Fibroblast of lung (primary cell): ENCODE data around the gene NRROS. TPM values are rescaled to one million over a fixed set of nuclear protein-coding genes. Genes with fewer than 3 reads are reported as not detected.

Experiments
- DNase-seq, 2 donors: peaks; one replicate each; pipeline versions ENCODE4 v3.0.0 to v3.0.0-alpha.2; 2010; ENCODE audit warnings: low read depth in 2 of 2
- H2AFZ ChIP-seq: 2 replicates; pipeline ENCODE4 v1.5.1; 2012; ENCODE audit warnings: low read length, control low read depth, inconsistent platforms
- H3K27ac ChIP-seq: 2 replicates; pipeline ENCODE4 v1.5.1; 2011; ENCODE audit warnings: low read length, control low read depth; ENCODE audit not compliant: insufficient read depth
- H3K27me3 ChIP-seq: 2 replicates; pipeline ENCODE4 v1.5.1; 2011; ENCODE audit warnings: mild to moderate bottlenecking, low read length; ENCODE audit not compliant: control insufficient read depth, insufficient read depth
- H3K36me3 ChIP-seq: 2 replicates; pipeline ENCODE4 v1.5.1; 2011; ENCODE audit warnings: low read length; ENCODE audit not compliant: control insufficient read depth, insufficient read depth
- H3K4me1 ChIP-seq: 2 replicates; pipeline ENCODE4 v1.5.1; 2011; ENCODE audit warnings: low read length; ENCODE audit not compliant: control insufficient read depth, insufficient read depth; ENCODE audit errors: extremely low read depth
- H3K4me2 ChIP-seq: 2 replicates; pipeline ENCODE4 v1.5.1; 2011; ENCODE audit warnings: low read length, control low read depth; ENCODE audit not compliant: insufficient read depth; ENCODE audit errors: extremely low read depth
- H3K4me3 ChIP-seq, 4 experiments: fragments of 200-600 bp in 1 of 4; sonication (generic) in 1 of 4; replicated peaks in 1 of 4; 2 replicates each; pipeline ENCODE4 v1.5.1; 2011 to 2016; ENCODE audit warnings: low read length in 4 of 4, low read depth in 3 of 4, mild to moderate bottlenecking in 3 of 4, control low read depth in 2 of 4, inconsistent platforms in 1 of 4, mixed read lengths in 1 of 4; ENCODE audit not compliant: insufficient read depth in 1 of 4; ENCODE audit errors: control extremely low read depth in 1 of 4
- H3K79me2 ChIP-seq: 2 replicates; pipeline ENCODE4 v1.5.1; 2012; ENCODE audit warnings: mild to moderate bottlenecking, low read length, inconsistent platforms; ENCODE audit not compliant: control insufficient read depth, insufficient read depth
- H3K9ac ChIP-seq: 2 replicates; pipeline ENCODE4 v1.5.1; 2011; ENCODE audit warnings: mild to moderate bottlenecking, low read length, control low read depth; ENCODE audit not compliant: insufficient read depth
- H3K9me3 ChIP-seq: 2 replicates; pipeline ENCODE4 v1.5.1; 2012; ENCODE audit warnings: low read depth, low read length; ENCODE audit not compliant: control insufficient read depth, insufficient read depth
- H4K20me1 ChIP-seq: 2 replicates; pipeline ENCODE4 v1.5.1; 2011; ENCODE audit warnings: low read length; ENCODE audit not compliant: control insufficient read depth, insufficient read depth; ENCODE audit errors: extremely low read depth
- CTCF ChIP-seq, 2 donors: IDR thresholded peaks in 1 of 2; conservative IDR thresholded peaks in 1 of 2; 1 replicate in 1 of 2; 2 replicates in 1 of 2; pipeline ENCODE4 v1.5.1; 2011 to 2012; ENCODE audit warnings: low read length in 2 of 2, control low read depth in 1 of 2, inconsistent platforms in 1 of 2, low read depth in 1 of 2, mild to moderate bottlenecking in 1 of 2
- EZH2 ChIP-seq: IDR thresholded peaks from 2 replicates; pipeline ENCODE4 v1.5.1; 2012; ENCODE audit warnings: low read length, control low read depth, mild to moderate bottlenecking; ENCODE audit errors: missing control alignments
- polyA plus RNA-seq, 2 donors: library from polyadenylated mRNA; depleted of rRNA in 1 of 2; stranded (reverse) in 1 of 2; unstranded in 1 of 2; fragments of >200 nt; gene quantifications; 2 replicates each; pipeline ENCODE4 v1.2.1, GENCODE V29; 2011 to 2012; ENCODE audit warnings: missing spikeins in 1 of 2
- total RNA-seq: library from RNA; depleted of rRNA; stranded (reverse); fragments of >200 nt; gene quantifications from 2 replicates; pipeline ENCODE4 v1.2.1, GENCODE V29; 2014

The NRROS gene
- total and polyA plus RNA-seq, 2 donors (not counting 1 experiment from before 2014, with no cell fraction given), result 0.08 to 0.33 TPM

GRCh38 chr3:196620161-196620604 lies 19.3 kb upstream of the NRROS start:
- Histone ChIP-seq H3K27ac (no peak overlapping the region), H3K4me3 (no peak overlapping the region), H3K9me3 (no peaks in the 10 kb centered on the region), H3K4me1 (no peaks in the 10 kb centered on the region), H3K79me2 (no peaks in the 10 kb centered on the region), H3K36me3 (no peaks in the 10 kb centered on the region), H4K20me1 (no peaks in the 10 kb centered on the region), H3K9ac (no peak overlapping the region), H3K27me3 (no peaks in the 10 kb centered on the region), H3K4me2 (no peak overlapping the region), H2AFZ (no peak overlapping the region)
- DNase-seq, result peak; percentile 14 to 56
- TF ChIP-seq CTCF (conservative IDR thresholded peaks at IDR 0.05 in 1 of 2, IDR thresholded peaks at IDR 0.05 in 1 of 2; ENCODE audit: low read depth in 1 of 2, low read length in 2 of 2) (no peak), EZH2 (no peak)

- Histone ChIP-seq H3K27me3 (no peaks in the 10 kb centered on the region), H3K4me2 (no peak overlapping the region), H3K79me2 (no peaks in the 10 kb centered on the region), H3K4me1 (no peaks in the 10 kb centered on the region), H3K36me3 (no peaks in the 10 kb centered on the region), H3K9ac (no peak overlapping the region), H3K4me3 (no peak overlapping the region), H3K27ac (no peak overlapping the region), H2AFZ (no peak overlapping the region), H4K20me1 (no peaks in the 10 kb centered on the region), H3K9me3 (no peaks in the 10 kb centered on the region)
- TF ChIP-seq CTCF (conservative IDR thresholded peaks at IDR 0.05 in 1 of 2, IDR thresholded peaks at IDR 0.05 in 1 of 2; ENCODE audit: low read depth in 1 of 2, low read length in 2 of 2) (no peak), EZH2 (no peak)
- no peak for DNase-seq
These were observed 18.8 kb upstream of the NRROS start for GRCh38 chr3:196620684-196621083.

GRCh38 chr3:196621611-196622010 lies 17.9 kb upstream of the NRROS start:
- Histone ChIP-seq H3K9me3 (no peaks in the 10 kb centered on the region), H3K79me2 (no peaks in the 10 kb centered on the region), H2AFZ (no peak overlapping the region), H3K4me1 (no peaks in the 10 kb centered on the region), H4K20me1 (no peaks in the 10 kb centered on the region), H3K9ac (no peak overlapping the region), H3K4me3 (no peak overlapping the region), H3K27me3 (no peaks in the 10 kb centered on the region), H3K4me2 (no peak overlapping the region), H3K36me3 (no peaks in the 10 kb centered on the region), H3K27ac (no peak overlapping the region)
- DNase-seq, result no peak
- no peak for TF ChIP-seq EZH2
- TF ChIP-seq CTCF (conservative IDR thresholded peaks at IDR 0.05 in 1 of 2, IDR thresholded peaks at IDR 0.05 in 1 of 2; ENCODE audit: low read depth in 1 of 2, low read length in 2 of 2), result no peak
